IPS DF 4.7 (cell line): ENCODE data around the gene TEX19.
"Not testable (repeated sequence)": the region's sequence is repeated elsewhere in the genome, so short reads cannot be mapped to it uniquely, and the experiment has no call there.

Source experiments
- DNase-seq: peaks from one replicate; pipeline ENCODE4 v3.0.0-alpha.2; 2013; ENCODE audit warnings: low spot score; ENCODE audit errors: extremely low read depth

TEX19 gene

GRCh38 chr17:82406131-82406671, 47.2 kb downstream of the TEX19 start:
- no peak for DNase-seq

DNA sequence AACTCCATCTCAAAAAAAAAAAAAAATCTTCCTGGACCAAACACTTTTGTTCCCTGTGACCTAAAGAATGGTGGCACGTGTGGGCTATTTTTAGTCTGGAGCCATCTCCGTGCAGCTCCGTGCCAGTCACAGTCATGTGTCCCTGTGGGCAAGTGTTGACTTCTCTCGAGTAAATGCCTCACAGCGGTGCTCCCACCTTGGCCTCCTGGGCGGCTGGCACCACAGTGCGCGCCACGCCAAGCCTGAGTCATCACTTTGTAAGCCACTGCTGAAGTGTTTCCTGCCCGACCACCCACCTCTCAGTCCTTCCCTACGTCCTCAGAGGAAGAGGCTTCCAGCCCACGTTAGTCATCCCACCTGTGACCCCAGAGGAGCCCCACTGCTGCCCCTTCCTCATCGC, 48.2 kb downstream of the TEX19 start:
- no peak for DNase-seq

DNA sequence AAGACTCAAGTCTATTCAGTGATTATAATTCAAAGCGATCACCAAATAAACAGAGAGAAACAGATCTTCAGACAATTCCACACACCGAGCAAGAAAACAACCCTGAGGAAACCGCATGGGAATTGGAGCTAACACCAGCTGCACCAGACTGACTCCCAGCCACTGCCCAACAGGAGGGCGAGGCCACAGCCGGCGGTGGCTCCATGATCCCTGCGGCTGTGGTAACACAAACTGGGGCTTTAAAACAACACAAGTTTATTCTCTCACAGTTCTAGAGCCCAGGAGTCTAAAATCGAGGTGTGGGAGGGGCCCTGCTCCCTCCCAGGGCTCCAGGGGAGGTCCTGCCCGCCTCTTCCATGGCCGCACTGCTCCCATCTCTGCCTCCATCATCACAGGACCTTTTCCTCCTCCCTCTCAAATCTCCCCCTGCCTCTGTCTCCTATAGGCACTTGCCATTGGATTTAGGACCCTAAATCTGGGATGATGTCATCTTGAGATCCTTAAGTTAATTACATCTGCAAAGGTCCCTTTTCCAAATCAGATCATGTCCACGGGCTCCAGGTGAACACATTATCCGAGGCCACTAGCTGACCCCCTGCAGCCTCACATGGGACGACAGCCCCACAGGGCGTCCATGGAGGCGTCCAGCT, 49.4 kb downstream of the TEX19 start:
- no peak for DNase-seq

DNA sequence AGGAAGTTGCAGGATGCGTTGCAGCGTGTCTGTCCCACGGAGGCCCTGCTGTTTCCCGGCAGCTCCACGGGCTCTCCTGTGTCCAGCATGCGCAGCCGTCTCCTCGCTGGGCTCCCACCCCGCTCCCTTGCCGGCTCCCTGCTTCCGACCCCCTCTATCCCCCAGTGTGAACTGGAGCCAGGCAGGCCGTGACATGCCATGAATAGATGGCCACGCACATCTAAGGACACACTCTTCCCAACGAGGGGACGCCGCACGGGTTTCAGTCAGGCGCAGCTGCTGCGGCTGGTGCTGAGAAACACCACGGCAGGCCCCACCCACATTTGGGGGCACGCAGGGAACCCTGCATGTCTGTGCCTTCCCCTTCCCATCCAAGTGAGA, 49.9 kb downstream of the TEX19 start:
- no peak for DNase-seq

DNA sequence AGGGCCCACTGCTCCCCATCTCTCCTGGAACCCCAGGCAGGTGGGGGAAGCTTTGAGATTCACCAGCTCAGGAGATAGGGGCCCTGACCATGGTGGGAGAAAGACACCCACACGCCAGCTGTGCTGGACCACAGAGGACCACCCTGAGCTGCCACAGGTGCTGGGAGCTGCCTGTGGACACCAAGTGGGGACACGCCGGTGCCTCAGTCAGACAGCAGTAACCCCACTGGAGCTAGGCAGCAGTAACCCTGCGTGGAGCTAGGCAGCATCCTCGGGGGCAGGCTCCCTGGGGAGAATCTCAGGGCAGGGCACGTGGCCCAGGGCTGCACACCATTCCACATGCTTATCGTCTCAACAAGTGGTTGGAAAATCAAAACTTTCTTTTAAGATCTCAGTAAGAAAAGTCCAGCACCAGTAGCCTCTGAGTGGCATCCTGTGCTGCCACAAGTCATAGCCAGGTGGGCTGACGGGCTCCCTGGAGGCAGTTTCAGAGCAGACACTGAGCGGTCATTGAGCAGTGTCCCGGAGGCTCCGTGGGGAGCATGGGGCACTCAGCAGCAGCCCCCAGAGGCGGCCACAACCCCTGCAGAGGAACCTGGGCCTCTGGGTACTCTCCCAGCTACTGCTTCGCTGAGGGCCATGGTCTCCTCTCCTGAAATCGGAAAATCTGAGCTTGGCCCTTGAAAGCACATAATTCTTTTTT, 51.1 kb downstream of the TEX19 start:
- DNase-seq = no peak

- DNase-seq = no peak
Observed at GRCh38 chr17:82411396-82412053, 52.5 kb downstream of the TEX19 start.

DNA sequence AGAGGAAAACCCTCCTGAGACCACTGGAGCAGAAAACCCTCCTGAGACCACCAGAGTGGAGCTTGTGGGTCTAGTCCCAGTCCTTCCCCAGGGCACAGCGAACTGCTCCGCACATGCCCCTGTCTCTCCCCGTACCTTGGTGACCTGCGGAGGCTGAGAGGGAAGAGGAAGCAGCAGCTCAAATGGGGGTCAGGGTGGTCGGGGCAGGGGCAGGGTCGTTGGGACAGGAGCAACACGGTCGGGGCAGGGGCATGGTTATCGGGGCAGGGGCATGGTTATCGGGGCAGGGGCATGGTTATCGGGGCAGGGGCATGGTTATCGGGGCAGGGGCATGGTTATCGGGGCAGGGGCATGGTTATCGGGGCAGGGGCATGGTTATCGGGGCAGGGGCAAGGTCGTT, 53.0 kb downstream of the TEX19 start:
- DNase-seq = not testable (repeated sequence)

DNA sequence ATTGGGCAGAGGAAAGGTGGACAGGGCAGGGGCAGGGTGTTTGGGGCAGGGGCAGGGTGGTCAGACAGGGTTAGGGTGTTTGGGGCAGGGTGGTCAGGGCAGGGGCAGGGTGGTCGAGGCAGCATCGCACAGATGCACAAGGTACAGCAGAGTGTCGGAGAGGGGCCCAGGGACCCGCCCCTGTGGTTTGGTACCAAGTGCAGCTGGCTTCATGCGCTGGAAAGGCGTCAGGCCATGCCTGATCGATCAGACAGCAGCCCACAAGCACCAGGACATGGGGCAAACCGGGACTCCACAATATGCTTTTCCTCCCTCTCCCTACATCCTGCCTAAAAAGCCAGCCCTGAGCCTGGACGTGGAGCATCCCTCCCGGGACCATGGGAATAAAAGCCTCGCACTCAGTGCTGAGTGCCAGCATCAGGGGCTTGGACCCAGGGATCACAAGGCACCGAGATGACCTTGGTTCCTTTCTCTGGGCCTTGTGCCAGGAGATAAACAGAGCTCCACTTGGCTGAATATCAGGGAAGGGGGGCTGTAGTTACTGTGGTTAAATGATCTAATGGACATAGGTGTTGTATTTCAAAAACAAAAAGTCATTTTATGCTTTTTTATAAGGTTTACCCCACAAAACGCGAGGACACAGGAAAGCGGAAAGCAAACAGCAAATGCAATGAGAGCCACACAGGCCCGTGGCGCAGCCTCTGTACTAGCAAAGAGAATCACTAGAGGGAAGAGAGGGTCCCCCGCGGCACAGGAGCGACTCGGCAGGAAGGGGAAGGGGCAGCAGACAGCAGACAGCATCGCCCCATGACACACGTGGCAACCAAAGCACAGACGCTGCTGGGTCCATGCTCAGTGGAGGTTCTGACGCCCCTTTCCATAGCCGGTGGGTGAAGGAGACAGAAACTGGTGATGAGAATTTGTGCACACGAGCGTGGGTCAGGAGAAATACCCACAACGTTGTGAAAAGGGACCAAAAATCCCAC, 53.8 kb downstream of the TEX19 start:
- no peak for DNase-seq
